HG02884 (cell line): Measurements from ENCODE around the gene PET100.

Experiments
- ATAC-seq: cut with Tn5 transposase; IDR thresholded peaks from one replicate; pipeline ENCODE4 v1.9.1; 2021; ENCODE audit warnings: mild to moderate bottlenecking, moderate library complexity; ENCODE audit not compliant: unreplicated experiment

The PET100 gene

GRCh38 chr19:7611541-7612279 lies 17.9 kb upstream of the PET100 start:
- no peak for ATAC-seq

- ATAC-seq, result no peak
Observed at GRCh38 chr19:7612282-7613274, 17.0 kb upstream of the PET100 start.

GRCh38 chr19:7614859-7615741 lies 14.5 kb upstream of the PET100 start:
- ATAC-seq, result no peak

GRCh38 chr19:7617172-7617571 lies 12.4 kb upstream of the PET100 start:
- ATAC-seq, result no peak

- no peak for ATAC-seq
Observed at GRCh38 chr19:7617735-7618134, 11.9 kb upstream of the PET100 start.

- no peak for ATAC-seq
Observed at GRCh38 chr19:7618348-7618747, 11.2 kb upstream of the PET100 start.

- ATAC-seq, result no peak
Observed at GRCh38 chr19:7618771-7619510, 10.7 kb upstream of the PET100 start.

GRCh38 chr19:7619671-7620441 lies 9.7 kb upstream of the PET100 start:
- no peak for ATAC-seq

GRCh38 chr19:7620442-7621412 lies 8.9 kb upstream of the PET100 start:
- no peak for ATAC-seq

- ATAC-seq, result no peak
Observed at GRCh38 chr19:7622933-7623685, 6.5 kb upstream of the PET100 start.

- ATAC-seq, result no peak
Observed at GRCh38 chr19:7623725-7624603, 5.6 kb upstream of the PET100 start.

GRCh38 chr19:7624810-7625209 lies 4.8 kb upstream of the PET100 start:
- no peak for ATAC-seq

- no peak for ATAC-seq
Observed at GRCh38 chr19:7625763-7626372, 3.7 kb upstream of the PET100 start.

GRCh38 chr19:7627166-7627565 lies 2.4 kb upstream of the PET100 start:
- no peak for ATAC-seq

- ATAC-seq, result no peak
Observed at GRCh38 chr19:7628589-7629311, 843 bp upstream of the PET100 start.

- ATAC-seq, result no peak
Observed at GRCh38 chr19:7631577-7631976, 2.0 kb downstream of the PET100 start.
